ENCODE data around the gene AXDND1.

DNA sequence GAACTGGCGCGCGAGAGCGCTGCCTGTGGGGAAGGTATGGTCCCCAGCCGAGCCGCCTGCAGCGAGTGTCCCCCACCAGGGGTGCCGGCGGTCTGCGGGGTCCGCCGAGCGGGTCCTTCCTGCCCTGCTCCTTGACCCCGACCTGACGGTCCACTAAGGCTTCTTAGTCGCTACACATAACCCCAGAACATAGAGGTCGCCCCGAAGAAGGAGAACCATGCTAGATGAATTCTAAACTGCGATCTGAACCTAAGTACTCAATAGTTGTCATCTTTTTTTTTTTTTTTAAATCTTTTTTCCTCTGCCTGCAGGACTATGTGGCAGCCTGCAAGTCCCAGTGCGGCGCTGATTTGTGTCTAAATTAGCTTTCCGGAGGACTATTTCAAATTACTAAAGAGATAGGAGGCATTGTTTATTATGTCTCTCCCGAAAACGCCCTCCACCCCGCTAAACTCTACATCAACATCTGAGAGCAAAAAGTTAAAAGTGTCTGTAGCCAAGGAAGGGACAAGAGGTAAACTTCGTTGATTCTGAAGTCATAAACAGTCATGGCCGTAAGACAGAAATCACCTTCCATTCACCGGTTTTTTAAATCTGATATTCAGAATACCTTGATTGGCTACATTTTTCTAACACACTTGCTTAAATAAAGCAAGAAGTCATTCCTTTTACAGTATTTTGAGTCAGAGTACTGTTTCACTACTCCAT is 476 bp downstream of the AXDND1 start:
- TF ChIP-seq, protein P1, sequence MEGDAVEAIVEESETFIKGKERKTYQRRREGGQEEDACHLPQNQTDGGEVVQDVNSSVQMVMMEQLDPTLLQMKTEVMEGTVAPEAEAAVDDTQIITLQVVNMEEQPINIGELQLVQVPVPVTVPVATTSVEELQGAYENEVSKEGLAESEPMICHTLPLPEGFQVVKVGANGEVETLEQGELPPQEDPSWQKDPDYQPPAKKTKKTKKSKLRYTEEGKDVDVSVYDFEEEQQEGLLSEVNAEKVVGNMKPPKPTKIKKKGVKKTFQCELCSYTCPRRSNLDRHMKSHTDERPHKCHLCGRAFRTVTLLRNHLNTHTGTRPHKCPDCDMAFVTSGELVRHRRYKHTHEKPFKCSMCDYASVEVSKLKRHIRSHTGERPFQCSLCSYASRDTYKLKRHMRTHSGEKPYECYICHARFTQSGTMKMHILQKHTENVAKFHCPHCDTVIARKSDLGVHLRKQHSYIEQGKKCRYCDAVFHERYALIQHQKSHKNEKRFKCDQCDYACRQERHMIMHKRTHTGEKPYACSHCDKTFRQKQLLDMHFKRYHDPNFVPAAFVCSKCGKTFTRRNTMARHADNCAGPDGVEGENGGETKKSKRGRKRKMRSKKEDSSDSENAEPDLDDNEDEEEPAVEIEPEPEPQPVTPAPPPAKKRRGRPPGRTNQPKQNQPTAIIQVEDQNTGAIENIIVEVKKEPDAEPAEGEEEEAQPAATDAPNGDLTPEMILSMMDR (IDR thresholded peaks at IDR 0.05 in 4 of 5, conservative IDR thresholded peaks at IDR 0.05 in 1 of 5) = no peak
- peak in 1 of 2 donors; percentile 5 for TF ChIP-seq POLR2A (IDR thresholded peaks at IDR 0.05)

Data from gastrocnemius medialis (tissue), 4 donors.